OCI-M2 (cell line): ENCODE results near the gene CTIF.

Experiments
- DNase-seq: peaks from one replicate; lab custom pipeline; 2025; ENCODE audit not compliant: unreplicated experiment; lab: John Stamatoyannopoulos, UW

CTIF gene

GRCh38 chr18:48550101-48550729 is 11.4 kb downstream of the CTIF start:
- DNase-seq: no peak

GRCh38 chr18:48551100-48551499 is 12.3 kb downstream of the CTIF start:
- DNase-seq: no peak

- no peak for DNase-seq
Measured at GRCh38 chr18:48552130-48552529, 13.3 kb downstream of the CTIF start.

GRCh38 chr18:48553236-48553635 is 14.4 kb downstream of the CTIF start:
- no peak for DNase-seq

- no peak for DNase-seq
Measured at GRCh38 chr18:48554610-48555400, 16.0 kb downstream of the CTIF start.

DNA sequence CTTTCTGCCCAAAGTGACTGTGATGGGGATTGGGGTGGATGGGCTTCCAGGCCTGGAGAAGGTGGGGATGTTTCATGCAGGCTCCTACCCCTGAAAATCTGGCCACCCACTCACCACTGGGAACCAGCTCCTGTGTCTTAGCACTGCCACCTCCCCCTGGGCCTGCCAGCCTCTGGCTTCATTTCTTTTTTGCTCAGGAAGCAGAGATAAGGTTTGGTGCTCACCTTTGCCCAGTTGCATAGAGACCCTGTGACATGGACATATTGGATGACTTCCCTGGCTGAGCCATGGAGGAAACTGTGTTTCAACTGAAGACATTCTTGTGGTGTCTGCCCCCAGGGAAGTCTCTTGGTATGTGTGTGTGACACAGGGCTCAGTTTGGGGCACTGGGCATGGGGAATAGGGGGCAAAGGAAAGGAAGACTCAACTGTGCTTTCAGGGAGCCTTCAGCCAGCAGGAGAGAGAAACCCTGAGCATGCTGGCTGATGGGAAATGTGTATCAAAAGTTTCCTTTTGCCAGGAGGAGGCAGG is 16.7 kb downstream of the CTIF start:
- no peak for DNase-seq

GRCh38 chr18:48557640-48558174 is 18.9 kb downstream of the CTIF start:
- DNase-seq: no peak

GRCh38 chr18:48558248-48558647 is 19.4 kb downstream of the CTIF start:
- DNase-seq: no peak

DNA sequence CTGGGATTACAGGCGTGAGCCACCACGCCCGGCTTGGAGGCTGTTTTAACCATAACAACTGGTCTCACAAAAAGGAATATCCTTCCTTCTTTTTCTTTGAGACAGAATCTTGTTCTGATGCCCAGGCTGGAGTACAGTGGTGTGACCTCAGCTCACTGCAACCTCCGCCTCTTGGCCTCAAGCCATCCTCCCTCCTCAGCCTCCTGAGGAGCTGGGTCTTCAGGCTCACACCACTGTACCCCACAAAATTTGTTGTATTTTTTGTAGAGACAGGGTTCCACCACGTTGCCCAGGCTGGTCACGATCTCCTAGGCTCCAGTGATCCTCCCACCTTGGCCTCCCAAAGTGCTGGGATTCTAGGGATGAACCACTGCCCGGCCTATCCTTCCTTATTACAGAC is 21.7 kb downstream of the CTIF start:
- no peak for DNase-seq

DNA sequence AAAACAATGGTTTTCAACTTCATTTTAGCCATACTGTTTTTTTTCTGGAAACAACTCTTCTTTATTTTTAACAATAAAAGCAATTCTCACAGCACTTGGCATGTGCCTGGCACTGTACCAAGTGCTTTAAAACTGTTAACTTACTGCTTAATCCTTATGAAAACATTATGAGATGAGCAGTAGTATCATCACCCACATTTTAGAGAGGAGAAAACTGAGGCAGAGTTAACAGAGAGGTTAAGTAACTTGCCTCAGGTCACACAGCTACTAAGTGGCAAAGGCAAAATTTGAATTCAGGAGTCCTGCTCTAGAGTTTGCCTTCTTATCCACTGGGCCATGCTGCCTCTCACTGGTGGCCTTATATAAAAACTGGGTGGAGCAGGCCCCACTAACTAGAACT is 23.2 kb downstream of the CTIF start:
- no peak for DNase-seq

DNA sequence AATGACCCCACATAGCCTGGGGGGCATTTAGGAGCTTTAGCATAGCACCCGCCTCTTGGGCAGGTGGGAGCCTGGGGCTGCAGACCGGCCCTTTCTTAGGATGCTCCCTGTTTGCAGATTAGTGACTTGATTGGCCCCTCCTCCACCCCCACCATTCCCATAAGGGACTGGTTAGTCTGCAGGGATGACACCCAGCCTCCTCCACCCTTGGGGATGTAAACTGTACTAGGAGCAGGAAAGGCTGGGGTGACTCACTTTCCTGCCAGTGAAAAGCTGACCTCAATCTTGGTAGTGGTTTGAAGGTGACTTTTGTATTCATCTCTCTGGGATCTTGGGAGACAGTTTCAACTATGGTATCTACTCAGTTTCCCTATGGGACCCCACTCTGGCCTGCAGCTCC is 24.2 kb downstream of the CTIF start:
- DNase-seq: no peak

DNA sequence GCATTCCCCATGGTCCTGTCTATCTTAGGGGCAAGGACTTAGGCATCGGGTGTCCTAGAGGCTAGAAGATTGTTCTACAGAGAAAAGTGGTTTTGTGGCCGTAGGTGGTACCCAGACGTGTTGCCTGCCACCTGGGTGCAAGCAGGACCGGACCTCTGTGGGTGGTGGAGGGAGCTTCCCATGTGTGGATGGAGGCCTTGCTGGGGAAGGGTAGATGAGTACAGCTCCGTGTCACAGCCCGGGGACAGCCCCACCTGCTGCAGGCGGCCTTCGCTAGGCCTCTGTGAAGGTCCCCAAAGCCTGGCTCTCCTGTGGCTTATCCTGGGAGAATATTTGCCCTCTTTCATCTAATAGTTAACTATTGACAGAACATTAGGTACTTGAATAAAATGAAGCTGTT is 25.3 kb downstream of the CTIF start:
- DNase-seq: no peak

DNA sequence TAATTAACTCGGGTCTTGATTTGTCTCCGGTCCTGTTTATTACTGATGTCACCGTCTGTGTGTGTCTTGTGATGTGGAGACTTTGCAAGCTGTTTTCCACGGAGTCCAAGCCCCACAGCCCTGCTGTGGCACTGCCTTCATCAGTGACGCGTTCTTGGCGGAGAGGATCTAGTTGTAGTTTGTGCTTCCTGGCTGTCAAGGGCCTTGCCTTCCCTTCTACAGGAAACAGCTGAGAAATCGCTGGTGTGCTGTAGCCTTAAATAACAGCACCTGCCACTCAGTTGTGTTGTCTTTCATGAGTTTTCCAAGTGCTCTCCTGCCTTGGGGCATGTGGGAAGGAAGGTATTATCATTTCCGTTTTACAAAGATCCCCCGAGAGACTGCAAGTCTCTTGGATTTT is 26.3 kb downstream of the CTIF start:
- no peak for DNase-seq

DNA sequence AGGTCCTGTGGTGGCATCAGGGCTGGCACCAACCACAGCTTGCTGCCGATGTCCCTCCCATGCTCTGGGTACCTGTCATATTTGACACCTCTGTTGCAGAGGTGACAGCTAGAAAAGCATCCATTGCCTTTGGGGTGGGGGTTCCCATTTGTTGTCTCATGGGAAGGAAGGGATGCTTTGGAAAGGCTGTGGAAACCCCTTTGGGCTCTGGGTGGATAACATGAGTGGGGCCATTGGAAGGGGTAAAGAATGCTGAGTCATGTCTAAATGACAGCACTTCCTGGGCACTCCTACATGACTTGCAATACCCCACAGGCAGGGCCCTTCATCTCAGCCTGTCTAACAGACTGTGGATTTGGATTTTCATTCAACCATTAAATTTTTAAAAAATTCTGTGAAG is 27.8 kb downstream of the CTIF start:
- DNase-seq: no peak

DNA sequence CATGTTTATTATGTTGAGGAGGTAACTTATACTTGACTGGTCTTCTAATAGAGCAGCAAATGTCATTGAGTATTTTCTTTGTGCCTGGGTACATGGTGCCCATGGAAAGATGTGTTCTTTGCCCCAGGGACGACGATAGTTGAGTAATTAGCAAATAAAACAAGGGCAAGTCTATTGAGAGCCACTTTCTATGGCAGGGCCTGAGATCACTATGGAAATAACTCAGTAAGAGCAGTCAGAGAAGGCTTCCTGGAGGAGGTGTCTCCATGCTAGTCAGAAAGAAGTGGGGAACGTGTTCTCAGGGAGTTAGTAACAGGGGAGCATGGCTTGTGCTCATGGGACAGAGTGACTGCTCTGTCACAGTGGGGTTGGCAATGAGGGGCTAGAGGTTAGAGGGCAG is 28.6 kb downstream of the CTIF start:
- DNase-seq: no peak

GRCh38 chr18:48569139-48569914 is 30.5 kb downstream of the CTIF start:
- no peak for DNase-seq

- no peak for DNase-seq
Measured at GRCh38 chr18:48569915-48570264, 31.1 kb downstream of the CTIF start.

DNA sequence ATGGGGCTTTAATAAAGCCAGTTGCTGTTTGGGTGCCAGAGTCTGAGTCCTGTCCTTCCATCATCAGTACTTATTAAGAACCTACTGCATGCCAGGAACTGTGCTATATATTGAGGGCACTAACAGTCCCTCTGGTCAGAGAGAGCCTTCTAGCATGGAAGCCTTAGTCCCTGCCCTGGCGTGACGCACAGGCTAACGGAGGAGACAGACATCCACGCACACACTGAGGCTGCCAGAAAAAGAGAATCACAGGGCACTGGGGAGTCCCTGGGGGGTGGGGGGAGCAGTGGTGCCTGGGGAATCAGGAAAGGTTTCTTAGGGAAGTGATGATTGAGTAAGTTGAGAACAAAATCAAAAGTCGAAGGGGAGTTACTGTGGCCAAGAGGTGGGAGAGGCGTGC is 31.5 kb downstream of the CTIF start:
- no peak for DNase-seq

GRCh38 chr18:48571639-48572384 is 33.0 kb downstream of the CTIF start:
- no peak for DNase-seq

DNA sequence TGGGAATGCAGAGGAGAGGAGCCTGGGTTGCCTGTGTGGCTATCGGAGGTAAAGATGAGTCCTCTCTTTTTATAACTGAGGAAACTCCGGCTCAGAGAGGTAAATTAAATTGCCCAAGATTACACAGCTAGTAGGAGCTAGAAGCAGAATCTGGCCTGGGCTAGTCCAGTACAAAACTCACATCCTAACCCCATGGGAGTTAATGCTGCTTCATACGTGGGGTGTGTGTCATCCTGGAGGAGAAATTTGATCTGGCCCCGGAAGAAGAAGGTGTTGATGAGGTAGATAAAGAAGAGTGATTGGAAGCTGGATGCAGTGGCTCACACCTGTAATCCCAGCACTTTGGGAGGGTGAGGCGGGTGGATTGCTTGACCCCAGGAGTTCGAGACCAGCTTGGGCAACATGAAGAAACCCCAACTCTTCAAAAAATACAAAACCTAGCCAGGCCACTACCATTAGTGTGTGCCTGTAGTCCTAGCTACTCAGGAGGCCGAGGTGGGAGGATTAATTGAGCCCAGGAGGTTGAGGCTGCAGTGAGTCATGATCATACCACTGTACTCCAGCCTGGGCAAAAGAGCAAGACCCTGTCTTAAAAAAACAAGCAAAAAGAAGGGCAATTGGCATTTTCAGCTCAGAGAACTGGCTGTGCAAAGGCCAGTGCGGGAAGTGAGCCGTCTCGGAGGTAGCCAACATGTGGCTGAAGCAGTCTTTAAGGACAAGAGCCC is 33.7 kb downstream of the CTIF start:
- no peak for DNase-seq
